HepG2 (cell line): Measurements from ENCODE around the gene SRPRB. TPM values are rescaled to one million over a fixed set of nuclear protein-coding genes. Genes with fewer than 3 reads are reported as not detected.

ENCODE experiments used
- ATAC-seq: fragments of 200-7000 bp; cut with Tn5 transposase; 3 replicates; pipeline ENCODE4 v1.9.1; 2020; ENCODE audit warnings: mild to moderate bottlenecking, moderate library complexity
- BruUV-seq: library from RNA; stranded (reverse); fragments of 400-500 nt; replicated peaks from 2 replicates; lab custom pipeline; 2021; lab: Mats Ljungman, UMichigan
- CTCF ChIA-PET: fragments of 300-600 bp; formaldehyde crosslinking; extraction: SDS; loops from one replicate; lab custom pipeline; 2021; ENCODE audit warnings: low total read pairs, inconsistent platforms, low intra/inter-chr PET ratio; lab: Yijun Ruan, JAX
- POLR2A ChIA-PET: fragments of 350-600 bp; sonication (Branson Sonifier 250); formaldehyde crosslinking; loops from one replicate; lab custom pipeline; 2020; ENCODE audit warnings: antibody characterized with exemption, inconsistent platforms; lab: Yijun Ruan, JAX
- DNase-seq: peaks from one replicate; pipeline ENCODE4 v3.0.0-alpha.2; 2015; ENCODE audit warnings: low spot score
- FAIRE-seq: peaks from 3 replicates; lab custom pipeline; 2011; peaks lifted over from hg19 to GRCh38; lab: Jason Lieb, UNC
- H2AFZ ChIP-seq: one replicate; pipeline ENCODE4 v1.6.1; 2011; ENCODE audit warnings: low read length, inconsistent platforms
- H3K27ac ChIP-seq: fragments of 300-600 bp; 3 replicates; pipeline ENCODE4 v1.8.0; 2011; ENCODE audit warnings: mixed run types, mild to moderate bottlenecking, mixed read lengths, low read length, inconsistent platforms; ENCODE audit not compliant: insufficient read depth; ENCODE audit errors: extremely low read length
- H3K27me3 ChIP-seq, 2 experiments: fragments of 200-600 bp in 1 of 2; 2 replicates in 1 of 2; 3 replicates in 1 of 2; pipeline versions ENCODE4 v1.6.0 to v1.8.0; 2011; ENCODE audit warnings: low read length in 2 of 2, mild to moderate bottlenecking in 2 of 2, moderate library complexity in 2 of 2, inconsistent platforms in 1 of 2; ENCODE audit not compliant: insufficient read depth in 2 of 2, control insufficient read depth in 1 of 2
- H3K36me3 ChIP-seq, 2 experiments: fragments of 200-600 bp in 1 of 2; replicated peaks in 1 of 2; 2 replicates in 1 of 2; 3 replicates in 1 of 2; pipeline versions ENCODE4 v1.5.1 to v1.8.0; 2011; ENCODE audit warnings: low read length in 2 of 2, inconsistent platforms in 1 of 2; ENCODE audit not compliant: insufficient read depth in 2 of 2, control insufficient read depth in 1 of 2
- H3K4me1 ChIP-seq: 2 replicates; pipeline ENCODE4 v1.5.1; 2012; ENCODE audit warnings: low read length, inconsistent platforms; ENCODE audit not compliant: insufficient read depth
- H3K4me2 ChIP-seq: 2 replicates; pipeline ENCODE4 v1.6.0; 2011; ENCODE audit warnings: low read depth, low read length, inconsistent platforms
- H3K4me3 ChIP-seq, 3 experiments: fragments of 200-600 bp in 1 of 3; sonication (generic), shearing (Covaris generic) in 1 of 3; replicated peaks in 1 of 3; 2 replicates each; pipeline ENCODE4 v1.5.1; 2011 to 2016; ENCODE audit warnings: low read length in 3 of 3, inconsistent platforms in 2 of 3, low read depth in 2 of 3, mild to moderate bottlenecking in 2 of 3, control low read depth in 1 of 3, mixed read lengths in 1 of 3; ENCODE audit not compliant: insufficient read depth in 1 of 3
- H3K79me2 ChIP-seq: one replicate; pipeline ENCODE4 v1.6.1; 2011; ENCODE audit warnings: low read length, inconsistent platforms; ENCODE audit not compliant: insufficient read depth
- H3K9ac ChIP-seq: 2 replicates; pipeline ENCODE4 v1.6.0; 2011; ENCODE audit warnings: mild to moderate bottlenecking, low read depth, low read length, inconsistent platforms; ENCODE audit not compliant: insufficient read depth
- H3K9me3 ChIP-seq: 2 replicates; pipeline ENCODE4 v1.5.1; 2012; ENCODE audit warnings: mild to moderate bottlenecking, low read length
- H4K20me1 ChIP-seq: 2 replicates; pipeline ENCODE4 v1.6.0; 2011; ENCODE audit warnings: inconsistent platforms, mild to moderate bottlenecking, low read length, moderate library complexity; ENCODE audit not compliant: insufficient read depth
- ARID2 ChIP-seq: sonication (generic); formaldehyde crosslinking; IDR thresholded peaks from 2 replicates; pipeline ENCODE4 v1.8.1; 2022; ENCODE audit warnings: mild to moderate bottlenecking, missing genetic modification reagents, borderline replicate concordance
- ELF4 ChIP-seq: sonication (generic); formaldehyde crosslinking; IDR thresholded peaks from 2 replicates; pipeline ENCODE4 v1.5.0; 2020; ENCODE audit warnings: missing genetic modification reagents, mild to moderate bottlenecking, moderate library complexity, borderline replicate concordance
- HINFP ChIP-seq: sonication (generic); formaldehyde crosslinking; IDR thresholded peaks from 2 replicates; pipeline ENCODE4 v1.4.0; 2020; ENCODE audit warnings: low read depth, mild to moderate bottlenecking, missing genetic modification reagents
- MXD1 ChIP-seq: sonication (generic); formaldehyde crosslinking; IDR thresholded peaks from 2 replicates; pipeline ENCODE4 v1.4.0; 2020; ENCODE audit warnings: mild to moderate bottlenecking, missing genetic modification reagents
- MXD4 ChIP-seq: IDR thresholded peaks from 2 replicates; pipeline ENCODE4 v1.6.1; 2016; ENCODE audit warnings: mild to moderate bottlenecking, missing biosample characterization, missing genetic modification reagents
- NFE2 ChIP-seq: sonication (generic); formaldehyde crosslinking; IDR thresholded peaks from 2 replicates; pipeline ENCODE4 v1.4.0; 2020; ENCODE audit warnings: missing genetic modification reagents
- ZNF235 ChIP-seq: sonication (generic); formaldehyde crosslinking; IDR thresholded peaks from 2 replicates; pipeline ENCODE4 v1.8.1; 2023; ENCODE audit warnings: mild to moderate bottlenecking, missing genetic modification reagents, borderline replicate concordance
- ZNF768 ChIP-seq: sonication (generic); formaldehyde crosslinking; IDR thresholded peaks from 2 replicates; pipeline ENCODE4 v1.4.0; 2020; ENCODE audit warnings: missing genetic modification reagents
- ZXDC ChIP-seq: sonication (generic); formaldehyde crosslinking; IDR thresholded peaks from 2 replicates; pipeline ENCODE4 v1.5.0; 2020; ENCODE audit warnings: mild to moderate bottlenecking, missing genetic modification reagents
- WGBS: methylation state at CpG from one replicate; pipeline ENCODE4 v1.1.6; 2017; ENCODE audit warnings: low lambda C conversion rate; 5-methylcytosine and 5-hydroxymethylcytosine counted together
- in situ Hi-C: cut with HindIII; loops from 2 replicates; pipeline ENCODE4 v1.10.0; 2017; ENCODE audit warnings: low pct_unique_long_range_greater_than_20kb; ENCODE audit not compliant: extremely low pct_ligation_motif_present
- intact Hi-C: fragments of 100-400 bp; cut with micrococcal nuclease; formaldehyde crosslinking; loops from one replicate; pipeline ENCODE4 v1.10.0; 2022; ENCODE audit not compliant: unreplicated experiment
- polyA plus RNA-seq, 8 experiments: library from polyadenylated mRNA; depleted of rRNA in 3 of 8; stranded (reverse) in 7 of 8; unstranded in 1 of 8; fragments of >200 nt; fragmentation: Illumina TruSeq in 4 of 8; extraction: Trizol in 4 of 8; gene quantifications; 2 replicates each; pipeline versions ENCODE4 v1.2.1 to v1.2.3, GENCODE V29; 2011 to 2016; ENCODE audit warnings: low read depth in 4 of 8, missing spikeins in 1 of 8, mixed read lengths in 1 of 8; ENCODE audit not compliant: insufficient read depth in 1 of 8
- total RNA-seq, 5 experiments: library from RNA; depleted of rRNA; stranded (reverse); fragments of >200 nt; fragmentation: Illumina TruSeq; extraction: Trizol; gene quantifications; 2 replicates each; pipeline ENCODE4 v1.2.3, GENCODE V29; 2016; ENCODE audit warnings: low read depth in 1 of 5

The SRPRB gene
- total and polyA plus RNA-seq, 2 of the 13 experiments (the other 11 are each of a cell fraction or from before 2014, with no cell fraction given): 41.0 to 111 TPM

DNA sequence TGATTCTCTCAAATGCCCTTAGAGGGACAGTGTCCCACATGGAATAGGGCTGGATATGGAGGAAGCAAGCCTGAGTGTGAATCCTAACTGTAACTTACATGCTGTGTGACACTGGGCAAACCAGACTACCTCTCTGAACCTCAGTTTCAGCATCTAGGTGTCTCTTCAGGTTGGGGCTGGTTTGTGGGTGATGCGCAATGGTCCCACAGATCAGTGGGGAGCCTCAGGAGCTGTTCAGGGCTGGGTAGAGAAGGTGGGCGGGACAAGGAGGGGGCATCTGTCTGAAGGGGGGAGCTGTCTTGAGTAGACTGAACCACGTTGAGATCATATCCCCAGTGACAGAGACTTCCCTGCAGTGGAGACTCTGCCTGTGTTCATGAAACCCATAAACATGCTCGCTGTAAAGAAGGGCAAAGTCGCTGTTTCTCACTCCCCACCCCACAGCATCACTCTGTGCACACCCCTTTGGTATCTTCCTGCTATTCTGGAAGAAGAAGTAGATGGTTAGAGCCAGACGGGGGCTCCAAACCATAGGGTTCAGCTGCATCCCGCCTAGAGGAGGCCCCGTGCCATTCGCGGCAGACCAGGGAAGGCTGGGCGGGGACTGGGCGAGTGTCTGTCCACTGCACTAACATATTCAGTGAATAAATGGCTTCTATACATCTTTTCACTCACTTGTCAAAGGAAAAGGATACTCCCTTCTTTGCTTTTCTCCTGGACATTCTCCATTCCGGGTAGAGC lies 28.4 kb downstream of the SRPRB start:
- no peak for ATAC-seq
- Histone ChIP-seq H3K4me2 (no peak overlapping the region), H3K9ac (no peak overlapping the region), H4K20me1 (no peaks in the 10 kb centered on the region), H3K4me1 (peaks cover 16% of the 10 kb centered on the region), H3K79me2 (no peaks in the 10 kb centered on the region), H3K27ac (no peak overlapping the region), H3K27me3 (peaks cover 6 to 31% of the 10 kb centered on the region in 2 experiments; a peak in 4 of 5 replicates), H3K9me3 (no peaks in the 10 kb centered on the region), H2AFZ (no peak overlapping the region), H3K36me3 (no peaks in the 10 kb centered on the region), H3K4me3 (no peak overlapping the region)
- in situ Hi-C loops (no loop called here), intact Hi-C loops (no loop called here)
- POLR2A ChIA-PET: no interaction called here
- BruUV-seq: no TSS peak
- TF ChIP-seq ARID2 (CRISPR knock-in tag): no peak
- peak; percentile 87 for TF ChIP-seq ZNF768 (CRISPR knock-in tag)
- 43% methylated on average over 12 of the region's 13 CpGs for WGBS
- FAIRE-seq: no peak
- DNase-seq: no peak
- CTCF ChIA-PET: no interaction called here

DNA sequence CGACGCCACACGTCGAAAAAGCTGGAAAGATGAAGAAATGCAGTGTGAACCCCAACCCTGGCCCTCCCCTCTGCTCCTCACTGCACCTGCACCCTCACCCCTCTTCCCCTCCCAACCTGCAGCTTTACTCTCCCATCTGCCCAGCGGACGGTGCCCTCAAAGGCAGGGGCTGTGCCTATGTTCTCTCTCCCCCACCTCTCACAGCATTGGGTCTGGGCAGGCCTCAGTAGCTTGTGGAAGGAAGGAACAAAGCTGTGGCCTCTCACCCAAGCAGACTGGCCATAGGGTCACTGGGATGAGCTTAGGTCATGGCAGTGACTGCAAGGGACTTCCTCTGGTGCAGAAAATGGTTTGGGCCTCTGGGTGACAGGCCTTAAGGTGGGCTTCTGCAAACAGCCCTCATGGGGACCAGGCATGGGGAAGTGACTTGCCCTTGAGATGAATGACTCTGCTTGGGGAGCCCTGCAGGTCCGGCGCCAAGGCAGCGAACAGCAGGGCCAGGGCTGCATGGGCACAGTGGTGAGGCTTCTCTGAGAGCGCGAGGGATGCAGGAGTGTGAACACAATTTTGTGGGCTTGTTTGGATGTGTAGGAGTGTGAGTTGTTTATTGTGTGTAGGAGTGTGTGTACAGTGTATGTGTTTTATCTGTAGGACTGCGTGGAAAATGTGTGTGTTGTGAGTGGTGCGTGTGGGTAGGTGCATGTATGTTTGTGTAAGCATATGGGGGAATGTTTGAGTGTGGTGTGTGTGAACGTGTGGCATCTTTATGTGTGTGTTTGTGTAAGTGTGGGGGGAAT lies 29.2 kb downstream of the SRPRB start:
- DNase-seq (no peak), ATAC-seq (no peak), FAIRE-seq (no peak)
- CTCF ChIA-PET: no interaction called here
- Histone ChIP-seq H3K4me3 (no peak overlapping the region), H3K79me2 (no peaks in the 10 kb centered on the region), H3K27ac (no peak overlapping the region), H3K4me2 (no peak overlapping the region), H3K9me3 (no peaks in the 10 kb centered on the region), H3K4me1 (peaks cover 16% of the 10 kb centered on the region), H3K9ac (no peak overlapping the region), H3K36me3 (no peaks in the 10 kb centered on the region), H4K20me1 (no peaks in the 10 kb centered on the region), H2AFZ (no peak overlapping the region), H3K27me3 (peaks cover 6 to 31% of the 10 kb centered on the region in 2 experiments; a peak in 4 of 5 replicates)
- no TSS peak for BruUV-seq
- 63% methylated on average over 14 of the region's 14 CpGs for WGBS
- in situ Hi-C loops: no loop called here
- intact Hi-C loops: no loop called here
- POLR2A ChIA-PET: no interaction called here
- TF ChIP-seq MXD1: no peak
- no peak for TF ChIP-seq HINFP (CRISPR knock-in tag)
- TF ChIP-seq ZNF235 (CRISPR knock-in tag): no peak
- no peak for TF ChIP-seq ELF4
- no peak for TF ChIP-seq ZXDC
- no peak for TF ChIP-seq NFE2
- TF ChIP-seq MXD4 (CRISPR knock-in tag): no peak
